WTC11 (cell line): Measurements from ENCODE around the gene EFNA5. TPM values are rescaled to one million over a fixed set of nuclear protein-coding genes. Genes with fewer than 3 reads are reported as not detected.

Experiments used
- ATAC-seq: fragments of 200-7000 bp; cut with Tn5 transposase; 2 replicates; pipeline ENCODE4 v1.10.0; 2021; ENCODE audit warnings: mild to moderate bottlenecking, moderate library complexity
- CTCF ChIA-PET: fragments of 300-600 bp; sonication (Branson Sonifier 250); formaldehyde crosslinking; loops from one replicate; lab custom pipeline; 2021; ENCODE audit warnings: antibody characterized with exemption; lab: Charles Lee
- POLR2A ChIA-PET: fragments of 350-600 bp; sonication (Branson Sonifier 250); formaldehyde crosslinking; loops from one replicate; lab custom pipeline; 2021; ENCODE audit warnings: antibody characterized with exemption; lab: Charles Lee
- DNase-seq: peaks from one replicate; pipeline ENCODE4 v3.0.0; 2021; ENCODE audit warnings: low spot score
- H3K27ac Mint-ChIP-seq: 2 replicates; pipeline ENCODE4 v1.8.0; 2021; ENCODE audit warnings: mixed read lengths
- H3K27me3 Mint-ChIP-seq: 2 replicates; pipeline ENCODE4 v1.8.0; 2021; ENCODE audit warnings: low read depth, mild to moderate bottlenecking, moderate library complexity, mixed read lengths
- H3K36me3 Mint-ChIP-seq: 2 replicates; pipeline ENCODE4 v1.8.0; 2021; ENCODE audit warnings: mixed read lengths
- H3K4me1 Mint-ChIP-seq: 2 replicates; pipeline ENCODE4 v1.8.0; 2022; ENCODE audit warnings: mixed read lengths
- H3K4me3 Mint-ChIP-seq: 2 replicates; pipeline ENCODE4 v1.8.0; 2021; ENCODE audit warnings: mild to moderate bottlenecking, moderate library complexity, mixed read lengths
- H3K9me3 Mint-ChIP-seq: 2 replicates; pipeline ENCODE4 v1.8.0; 2021; ENCODE audit warnings: mixed read lengths
- ELF4 ChIP-seq: sonication (generic); formaldehyde crosslinking; IDR thresholded peaks from 2 replicates; pipeline ENCODE4 v1.8.1; 2022; ENCODE audit warnings: low read depth, mild to moderate bottlenecking, moderate library complexity, missing genetic modification reagents
- ETV6 ChIP-seq: sonication (generic); formaldehyde crosslinking; IDR thresholded peaks from 2 replicates; pipeline ENCODE4 v1.8.1; 2022; ENCODE audit warnings: mild to moderate bottlenecking, missing genetic modification reagents
- FOXK1 ChIP-seq: sonication (generic); formaldehyde crosslinking; IDR thresholded peaks from 2 replicates; pipeline ENCODE4 v1.8.0; 2022; ENCODE audit warnings: mild to moderate bottlenecking, moderate library complexity, missing genetic modification reagents
- GABPB1 ChIP-seq: sonication (generic); formaldehyde crosslinking; IDR thresholded peaks from 2 replicates; pipeline ENCODE4 v1.8.1; 2023; ENCODE audit warnings: mild to moderate bottlenecking, missing genetic modification reagents
- IRF2 ChIP-seq: sonication (generic); formaldehyde crosslinking; IDR thresholded peaks from 2 replicates; pipeline ENCODE4 v1.8.0; 2022; ENCODE audit warnings: low read depth, missing genetic modification reagents, borderline replicate concordance
- JUN ChIP-seq: sonication (generic); formaldehyde crosslinking; IDR thresholded peaks from 2 replicates; pipeline ENCODE4 v1.8.0; 2023; ENCODE audit warnings: mild to moderate bottlenecking, missing genetic modification reagents
- NFATC4 ChIP-seq: fragments of 250-450 bp; sonication (Bioruptor Pico); IDR thresholded peaks from 2 replicates; pipeline ENCODE4 v1.9.0; 2021; ENCODE audit warnings: mild to moderate bottlenecking
- PRRX2 ChIP-seq: fragments of 250-450 bp; sonication (Bioruptor Pico); IDR thresholded peaks from 2 replicates; pipeline ENCODE4 v1.8.0; 2021; ENCODE audit warnings: mild to moderate bottlenecking
- SMAD4 ChIP-seq: sonication (generic); formaldehyde crosslinking; IDR thresholded peaks from 2 replicates; pipeline ENCODE4 v1.8.0; 2022; ENCODE audit warnings: mild to moderate bottlenecking, missing genetic modification reagents
- ZNF138 ChIP-seq: sonication (generic); formaldehyde crosslinking; conservative IDR thresholded peaks from 2 replicates; pipeline ENCODE4 v1.8.1; 2022; ENCODE audit warnings: mild to moderate bottlenecking, moderate library complexity, missing genetic modification reagents
- ZNF317 ChIP-seq: sonication (generic); formaldehyde crosslinking; IDR thresholded peaks from 2 replicates; pipeline ENCODE4 v1.8.1; 2023; ENCODE audit warnings: low read depth, mild to moderate bottlenecking, moderate library complexity, missing genetic modification reagents, borderline replicate concordance
- ZNF396 ChIP-seq: fragments of 250-450 bp; sonication (Bioruptor Pico); IDR thresholded peaks from 2 replicates; pipeline ENCODE4 v1.8.0; 2021; ENCODE audit warnings: mild to moderate bottlenecking, moderate library complexity, borderline replicate concordance
- ZNF671 ChIP-seq: fragments of 250-450 bp; sonication (Bioruptor Pico); IDR thresholded peaks from 2 replicates; pipeline ENCODE4 v1.8.0; 2021; ENCODE audit warnings: mild to moderate bottlenecking
- total RNA-seq: library from RNA; stranded (reverse); gene quantifications from 3 replicates; pipeline ENCODE4 v1.2.3, GENCODE V29; 2021
- TF ChIP-seq, protein P1 (sequence below): sonication (generic); formaldehyde crosslinking; conservative IDR thresholded peaks from 2 replicates; pipeline ENCODE4 v1.8.1; 2022; ENCODE audit warnings: mild to moderate bottlenecking, missing genetic modification reagents
- TF ChIP-seq, protein P2 (sequence below): fragments of 250-450 bp; sonication (Bioruptor Pico); IDR thresholded peaks from 2 replicates; pipeline ENCODE4 v2.1.2; 2022; ENCODE audit warnings: mild to moderate bottlenecking, moderate library complexity
- TF ChIP-seq, protein P3 (sequence below): fragments of 250-450 bp; sonication (Bioruptor Pico); IDR thresholded peaks from 2 replicates; pipeline ENCODE4 v1.8.0; 2021; ENCODE audit warnings: mild to moderate bottlenecking
- TF ChIP-seq, protein P4 (sequence below): fragments of 250-450 bp; sonication (Bioruptor Pico); IDR thresholded peaks from 2 replicates; pipeline ENCODE4 v1.9.0; 2021; ENCODE audit warnings: mild to moderate bottlenecking
- TF ChIP-seq, protein P5 (sequence below): sonication (generic); formaldehyde crosslinking; IDR thresholded peaks from 2 replicates; pipeline ENCODE4 v1.8.1; 2022; ENCODE audit warnings: missing genetic modification reagents, borderline replicate concordance
- TF ChIP-seq, protein P6 (sequence below): sonication (generic); formaldehyde crosslinking; IDR thresholded peaks from 2 replicates; pipeline ENCODE4 v1.8.0; 2022; ENCODE audit warnings: mild to moderate bottlenecking, missing genetic modification reagents

The EFNA5 gene
- total RNA-seq, 1 experiment from 2014 or later, result 17.4 TPM

DNA sequence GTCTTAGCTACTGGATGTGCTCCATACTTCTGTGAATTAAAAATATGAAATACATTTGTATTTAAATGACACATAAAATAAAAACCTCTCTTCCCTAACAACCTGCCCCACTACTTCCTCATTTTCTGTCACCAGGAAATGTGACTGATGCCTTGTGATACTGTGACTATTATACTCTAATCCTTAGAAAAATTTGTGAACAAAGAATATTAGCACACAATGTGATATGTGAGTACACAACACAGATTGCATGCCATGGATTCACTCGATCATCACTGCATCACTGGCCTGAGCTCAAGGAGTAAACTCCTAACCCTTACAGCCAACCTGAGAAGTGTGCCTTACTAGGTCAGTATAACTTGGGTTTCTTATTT, 281.0 kb downstream of the EFNA5 start (continued):
- TF ChIP-seq, protein P1, sequence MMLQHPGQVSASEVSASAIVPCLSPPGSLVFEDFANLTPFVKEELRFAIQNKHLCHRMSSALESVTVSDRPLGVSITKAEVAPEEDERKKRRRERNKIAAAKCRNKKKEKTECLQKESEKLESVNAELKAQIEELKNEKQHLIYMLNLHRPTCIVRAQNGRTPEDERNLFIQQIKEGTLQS, result no peak
- no peak for TF ChIP-seq ZNF317 (CRISPR knock-in tag)
- no peak for TF ChIP-seq SMAD4 (CRISPR knock-in tag)
- TF ChIP-seq NFATC4 (CRISPR knock-in tag), result no peak
- TF ChIP-seq, all 79 proteins: peak for 0

DNA sequence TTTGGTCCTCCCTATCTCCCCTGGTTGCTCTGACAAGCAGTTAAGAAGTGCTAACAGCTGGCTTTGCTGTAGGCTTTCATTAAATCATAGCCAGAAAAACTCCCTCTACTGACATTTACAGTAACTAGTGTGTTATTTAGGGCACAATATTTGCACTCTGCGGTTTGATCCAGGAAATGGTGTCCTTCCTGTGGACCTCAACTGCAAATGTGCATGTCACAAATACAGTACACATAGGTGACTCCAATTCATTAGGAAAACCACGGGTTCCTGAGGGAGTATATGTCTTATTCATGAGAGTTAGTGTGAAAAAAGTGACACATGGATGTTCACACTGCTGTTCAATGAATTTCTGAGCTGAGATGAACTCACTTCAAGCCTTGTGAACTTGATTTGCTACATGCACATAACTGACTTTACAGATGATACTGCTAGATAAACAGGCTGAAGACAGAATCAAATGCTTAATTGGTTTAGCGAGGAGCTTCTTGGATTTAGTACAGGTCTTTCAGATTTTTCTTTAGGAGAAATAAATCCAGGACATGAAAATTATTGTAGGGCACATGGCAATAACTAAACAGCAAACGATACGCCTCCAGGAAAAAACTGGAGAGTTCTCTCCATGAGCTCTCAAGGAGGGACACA, 281.5 kb downstream of the EFNA5 start:
- ATAC-seq, result no peak
- TF ChIP-seq PRRX2 (CRISPR knock-in tag) (no peak), GABPB1 (CRISPR knock-in tag) (no peak), FOXK1 (CRISPR knock-in tag) (no peak), JUN (CRISPR knock-in tag) (no peak)
- TF ChIP-seq, protein P1, result no peak
- TF ChIP-seq, all 79 proteins: peak for 0
- H3K36me3 Mint-ChIP-seq, result no peaks in the 10 kb centered on the region
- no peak for DNase-seq
- CTCF ChIA-PET, result no interaction called here
- H3K27me3 Mint-ChIP-seq, result peaks cover 6% of the 10 kb centered on the region; the same call in 1 of the 2 replicates
- no peaks in the 10 kb centered on the region for H3K9me3 Mint-ChIP-seq
- no peak overlapping the region for H3K4me3 Mint-ChIP-seq
- POLR2A ChIA-PET, result no interaction called here
- H3K27ac Mint-ChIP-seq, result peak overlapping the region; percentile 14; the same call in 1 of the 2 replicates
- H3K4me1 Mint-ChIP-seq, result peaks cover 55% of the 10 kb centered on the region

DNA sequence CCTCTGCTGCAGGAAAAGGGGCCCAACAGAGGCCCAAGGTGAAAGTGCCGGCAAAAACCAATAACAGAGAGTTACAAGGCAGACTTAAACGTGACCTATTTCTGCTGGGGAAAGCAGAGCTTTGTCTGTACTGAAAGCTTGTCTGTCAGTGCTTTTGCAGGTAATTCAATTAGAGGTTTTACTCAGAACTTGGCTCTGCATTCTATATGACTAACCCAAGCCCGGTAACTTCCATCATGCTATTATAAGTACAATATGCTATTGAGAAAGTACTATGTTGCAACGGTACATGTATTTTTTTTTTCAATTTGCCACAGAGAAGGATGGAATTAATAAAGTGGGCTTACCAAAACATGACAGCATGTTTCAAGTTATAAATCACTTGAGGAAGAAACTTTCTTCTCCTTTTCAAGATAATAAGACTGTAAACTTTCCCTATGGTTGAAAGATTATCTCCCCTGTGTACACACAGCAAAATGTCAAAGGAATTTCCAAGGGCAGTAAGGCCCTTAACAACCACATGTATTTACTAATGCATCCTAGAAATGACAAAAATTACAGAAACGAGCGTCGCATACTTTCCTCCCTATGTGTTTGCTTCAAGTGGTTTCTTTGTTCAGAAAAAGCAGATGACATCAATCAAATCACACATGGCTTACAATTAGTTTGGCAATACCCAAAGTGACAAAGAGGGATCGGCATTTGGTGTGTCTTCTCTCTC, 282.4 kb downstream of the EFNA5 start:
- POLR2A ChIA-PET, result no interaction called here
- H3K36me3 Mint-ChIP-seq, result no peaks in the 10 kb centered on the region
- CTCF ChIA-PET, result interaction anchor here (0.5 to 0.8 kb wide), 2 partner anchors 109 to 184 kb away, joined by 3 to 4 read pairs; no protein-coding TSS in a partner anchor
- DNase-seq, result no peak
- peaks cover 47% of the 10 kb centered on the region for H3K4me1 Mint-ChIP-seq
- peak overlapping the region; percentile 9 for H3K27ac Mint-ChIP-seq
- ATAC-seq, result peak; percentile 80
- H3K9me3 Mint-ChIP-seq, result no peaks in the 10 kb centered on the region
- peaks cover 6% of the 10 kb centered on the region; the same call in 1 of the 2 replicates for H3K27me3 Mint-ChIP-seq
- no peak for TF ChIP-seq ETV6 (CRISPR knock-in tag)
- no peak for TF ChIP-seq ELF4
- TF ChIP-seq, protein P2, sequence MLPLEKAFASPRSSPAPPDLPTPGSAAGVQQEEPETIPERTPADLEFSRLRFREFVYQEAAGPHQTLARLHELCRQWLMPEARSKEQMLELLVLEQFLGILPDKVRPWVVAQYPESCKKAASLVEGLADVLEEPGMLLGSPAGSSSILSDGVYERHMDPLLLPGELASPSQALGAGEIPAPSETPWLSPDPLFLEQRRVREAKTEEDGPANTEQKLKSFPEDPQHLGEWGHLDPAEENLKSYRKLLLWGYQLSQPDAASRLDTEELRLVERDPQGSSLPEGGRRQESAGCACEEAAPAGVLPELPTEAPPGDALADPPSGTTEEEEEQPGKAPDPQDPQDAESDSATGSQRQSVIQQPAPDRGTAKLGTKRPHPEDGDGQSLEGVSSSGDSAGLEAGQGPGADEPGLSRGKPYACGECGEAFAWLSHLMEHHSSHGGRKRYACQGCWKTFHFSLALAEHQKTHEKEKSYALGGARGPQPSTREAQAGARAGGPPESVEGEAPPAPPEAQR (CRISPR knock-in tag), result no peak
- TF ChIP-seq ZNF396 (CRISPR knock-in tag), result no peak
- no peak for TF ChIP-seq IRF2
- no peak for TF ChIP-seq SMAD4 (CRISPR knock-in tag)
- no peak for TF ChIP-seq FOXK1 (CRISPR knock-in tag)
- TF ChIP-seq ZNF138 (CRISPR knock-in tag), result no peak
- TF ChIP-seq, protein P3, sequence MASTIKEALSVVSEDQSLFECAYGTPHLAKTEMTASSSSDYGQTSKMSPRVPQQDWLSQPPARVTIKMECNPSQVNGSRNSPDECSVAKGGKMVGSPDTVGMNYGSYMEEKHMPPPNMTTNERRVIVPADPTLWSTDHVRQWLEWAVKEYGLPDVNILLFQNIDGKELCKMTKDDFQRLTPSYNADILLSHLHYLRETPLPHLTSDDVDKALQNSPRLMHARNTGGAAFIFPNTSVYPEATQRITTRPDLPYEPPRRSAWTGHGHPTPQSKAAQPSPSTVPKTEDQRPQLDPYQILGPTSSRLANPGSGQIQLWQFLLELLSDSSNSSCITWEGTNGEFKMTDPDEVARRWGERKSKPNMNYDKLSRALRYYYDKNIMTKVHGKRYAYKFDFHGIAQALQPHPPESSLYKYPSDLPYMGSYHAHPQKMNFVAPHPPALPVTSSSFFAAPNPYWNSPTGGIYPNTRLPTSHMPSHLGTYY, result no peak
- no peak overlapping the region for H3K4me3 Mint-ChIP-seq

DNA sequence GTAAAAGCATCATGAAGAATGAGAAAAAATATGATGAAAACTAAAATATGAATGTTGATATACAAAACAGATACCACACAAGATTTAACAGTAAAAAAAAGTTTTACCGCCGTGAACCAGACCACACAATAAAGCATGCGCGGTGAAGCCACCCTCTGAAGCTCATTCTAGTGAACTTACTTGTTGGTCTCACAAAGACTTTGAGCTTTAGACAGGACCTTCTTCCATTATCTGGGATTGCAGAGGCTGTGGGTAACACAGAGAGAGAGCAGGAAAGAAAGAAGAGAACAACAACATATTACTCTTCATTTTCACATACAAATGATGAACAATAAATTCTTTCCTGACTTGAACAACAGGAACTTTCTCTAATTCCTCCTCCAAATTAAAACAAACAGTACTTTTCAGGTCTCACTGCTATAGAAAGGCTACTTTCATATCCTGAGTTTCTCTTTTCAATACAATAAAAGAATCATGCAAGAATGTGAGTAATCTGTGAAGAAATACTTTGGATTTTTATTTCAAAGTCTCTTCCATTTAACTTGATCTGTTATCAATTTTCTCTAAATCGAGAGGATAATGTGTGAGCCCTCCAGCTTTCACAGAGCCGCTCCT, 283.1 kb downstream of the EFNA5 start:
- peaks cover 6% of the 10 kb centered on the region; the same call in 1 of the 2 replicates for H3K27me3 Mint-ChIP-seq
- H3K27ac Mint-ChIP-seq, result no peak overlapping the region; the same call in 1 of the 2 replicates
- H3K4me3 Mint-ChIP-seq, result no peak overlapping the region
- no peaks in the 10 kb centered on the region for H3K9me3 Mint-ChIP-seq
- H3K36me3 Mint-ChIP-seq, result no peaks in the 10 kb centered on the region
- TF ChIP-seq, protein P4, sequence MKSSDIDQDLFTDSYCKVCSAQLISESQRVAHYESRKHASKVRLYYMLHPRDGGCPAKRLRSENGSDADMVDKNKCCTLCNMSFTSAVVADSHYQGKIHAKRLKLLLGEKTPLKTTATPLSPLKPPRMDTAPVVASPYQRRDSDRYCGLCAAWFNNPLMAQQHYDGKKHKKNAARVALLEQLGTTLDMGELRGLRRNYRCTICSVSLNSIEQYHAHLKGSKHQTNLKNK (CRISPR knock-in tag), result no peak
- TF ChIP-seq ZNF671 (CRISPR knock-in tag), result no peak
- TF ChIP-seq, protein P5, sequence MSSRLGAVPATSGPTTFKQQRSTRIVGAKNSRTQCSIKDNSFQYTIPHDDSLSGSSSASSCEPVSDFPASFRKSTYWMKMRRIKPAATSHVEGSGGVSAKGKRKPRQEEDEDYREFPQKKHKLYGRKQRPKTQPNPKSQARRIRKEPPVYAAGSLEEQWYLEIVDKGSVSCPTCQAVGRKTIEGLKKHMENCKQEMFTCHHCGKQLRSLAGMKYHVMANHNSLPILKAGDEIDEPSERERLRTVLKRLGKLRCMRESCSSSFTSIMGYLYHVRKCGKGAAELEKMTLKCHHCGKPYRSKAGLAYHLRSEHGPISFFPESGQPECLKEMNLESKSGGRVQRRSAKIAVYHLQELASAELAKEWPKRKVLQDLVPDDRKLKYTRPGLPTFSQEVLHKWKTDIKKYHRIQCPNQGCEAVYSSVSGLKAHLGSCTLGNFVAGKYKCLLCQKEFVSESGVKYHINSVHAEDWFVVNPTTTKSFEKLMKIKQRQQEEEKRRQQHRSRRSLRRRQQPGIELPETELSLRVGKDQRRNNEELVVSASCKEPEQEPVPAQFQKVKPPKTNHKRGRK (CRISPR knock-in tag), result no peak
- TF ChIP-seq, protein P6, sequence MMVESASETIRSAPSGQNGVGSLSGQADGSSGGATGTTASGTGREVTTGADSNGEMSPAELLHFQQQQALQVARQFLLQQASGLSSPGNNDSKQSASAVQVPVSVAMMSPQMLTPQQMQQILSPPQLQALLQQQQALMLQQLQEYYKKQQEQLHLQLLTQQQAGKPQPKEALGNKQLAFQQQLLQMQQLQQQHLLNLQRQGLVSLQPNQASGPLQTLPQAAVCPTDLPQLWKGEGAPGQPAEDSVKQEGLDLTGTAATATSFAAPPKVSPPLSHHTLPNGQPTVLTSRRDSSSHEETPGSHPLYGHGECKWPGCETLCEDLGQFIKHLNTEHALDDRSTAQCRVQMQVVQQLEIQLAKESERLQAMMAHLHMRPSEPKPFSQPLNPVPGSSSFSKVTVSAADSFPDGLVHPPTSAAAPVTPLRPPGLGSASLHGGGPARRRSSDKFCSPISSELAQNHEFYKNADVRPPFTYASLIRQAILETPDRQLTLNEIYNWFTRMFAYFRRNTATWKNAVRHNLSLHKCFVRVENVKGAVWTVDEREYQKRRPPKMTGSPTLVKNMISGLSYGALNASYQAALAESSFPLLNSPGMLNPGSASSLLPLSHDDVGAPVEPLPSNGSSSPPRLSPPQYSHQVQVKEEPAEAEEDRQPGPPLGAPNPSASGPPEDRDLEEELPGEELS, result no peak
- TF ChIP-seq GABPB1 (CRISPR knock-in tag), result no peak
- DNase-seq (no peak), ATAC-seq (no peak)
- ChIA-PET CTCF (interaction anchor here (0.5 to 0.8 kb wide), 2 partner anchors 110 to 185 kb away, joined by 3 to 4 read pairs; no protein-coding TSS in a partner anchor), POLR2A (interaction anchor here (0.6 kb wide), 1 partner anchor 88 kb away, joined by 3 read pairs; no protein-coding TSS in a partner anchor)
- peaks cover 41% of the 10 kb centered on the region for H3K4me1 Mint-ChIP-seq
